HG03378 (cell line): ENCODE measurements around the gene CSF2RB.

Experiments
- ATAC-seq: cut with Tn5 transposase; IDR thresholded peaks from one replicate; pipeline ENCODE4 v1.9.1; 2021; ENCODE audit warnings: mild to moderate bottlenecking, moderate library complexity; ENCODE audit not compliant: unreplicated experiment

CSF2RB gene

DNA sequence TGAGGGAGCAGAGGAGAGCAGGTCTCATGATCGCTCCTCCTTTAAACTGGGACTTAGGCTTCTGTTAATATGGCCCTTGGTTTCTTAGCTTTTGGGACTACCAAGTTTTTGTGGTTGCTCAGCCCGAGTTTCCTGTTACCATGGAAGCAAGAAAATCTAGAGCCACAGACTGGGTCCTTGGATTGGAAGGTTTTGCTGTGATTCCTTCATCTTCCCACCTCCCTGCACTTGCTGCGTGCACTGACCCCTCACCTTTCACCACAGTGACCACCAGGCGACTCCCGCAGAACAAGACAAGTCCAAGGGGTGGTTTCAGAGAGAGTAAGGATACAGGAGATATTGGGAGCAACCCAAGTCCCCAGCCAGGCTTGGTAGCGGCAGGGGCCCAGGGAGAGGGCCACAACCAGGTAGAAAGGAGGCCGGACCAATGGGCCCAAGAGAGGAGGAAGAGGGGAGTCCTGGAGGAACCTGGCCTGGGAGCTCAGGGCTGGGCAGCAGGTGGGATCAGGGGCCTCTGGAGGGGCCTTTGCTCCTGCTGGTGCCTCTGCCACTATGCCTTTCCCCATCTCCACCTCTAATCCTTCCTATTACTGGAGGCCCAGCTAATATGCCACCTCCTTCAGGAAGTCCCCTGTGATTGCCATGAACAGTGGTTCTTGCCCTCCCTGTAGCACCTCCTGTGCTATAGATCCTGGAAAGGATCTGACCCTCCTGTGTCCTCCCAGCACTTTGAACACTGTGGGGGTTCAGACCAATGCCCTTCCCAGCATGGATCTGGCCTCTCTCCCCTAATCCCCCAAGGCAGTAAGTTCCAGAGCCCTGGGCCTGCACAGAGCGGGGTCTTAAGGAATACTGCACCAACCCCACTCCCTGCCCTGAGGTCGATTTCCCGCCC, 21.2 kb downstream of the CSF2RB start:
- no peak for ATAC-seq

DNA sequence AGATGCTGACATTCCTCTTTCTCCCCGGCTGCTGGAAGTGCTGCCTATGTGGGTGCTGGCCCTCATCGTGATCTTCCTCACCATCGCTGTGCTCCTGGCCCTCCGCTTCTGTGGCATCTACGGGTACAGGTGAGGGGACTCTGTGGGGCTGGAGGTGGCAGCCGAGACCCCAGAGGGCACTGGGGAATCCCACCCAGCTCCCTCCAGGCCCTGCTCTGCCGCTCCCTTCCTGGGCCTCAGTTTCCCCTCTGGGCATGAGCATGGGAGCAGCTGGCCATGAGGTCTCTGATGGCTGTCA, 21.8 kb downstream of the CSF2RB start:
- ATAC-seq: no peak

DNA sequence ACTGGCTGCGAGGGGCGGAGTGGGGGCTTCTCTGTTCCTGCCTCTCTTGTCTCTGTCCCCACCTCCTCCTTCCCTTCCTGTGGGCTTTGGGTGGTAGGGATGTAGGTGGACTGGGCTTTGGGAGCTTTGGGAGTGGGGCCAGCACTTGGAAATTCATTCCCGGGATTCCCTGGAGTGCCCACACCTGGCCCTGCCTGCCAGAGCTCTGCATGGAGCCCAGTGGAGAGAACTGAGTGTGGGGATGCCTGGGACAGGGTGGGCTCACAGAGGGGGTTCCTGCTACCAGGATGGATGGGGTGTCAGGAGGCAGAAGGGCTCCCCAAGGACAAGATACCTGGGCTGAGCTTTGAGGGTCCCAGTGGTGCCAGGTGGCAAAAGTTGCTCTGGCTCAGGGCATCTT, 22.3 kb downstream of the CSF2RB start:
- no peak for ATAC-seq

GRCh38 chr22:36936362-36937116, 23.1 kb downstream of the CSF2RB start:
- no peak for ATAC-seq

GRCh38 chr22:36937319-36938027, 24.0 kb downstream of the CSF2RB start:
- no peak for ATAC-seq

DNA sequence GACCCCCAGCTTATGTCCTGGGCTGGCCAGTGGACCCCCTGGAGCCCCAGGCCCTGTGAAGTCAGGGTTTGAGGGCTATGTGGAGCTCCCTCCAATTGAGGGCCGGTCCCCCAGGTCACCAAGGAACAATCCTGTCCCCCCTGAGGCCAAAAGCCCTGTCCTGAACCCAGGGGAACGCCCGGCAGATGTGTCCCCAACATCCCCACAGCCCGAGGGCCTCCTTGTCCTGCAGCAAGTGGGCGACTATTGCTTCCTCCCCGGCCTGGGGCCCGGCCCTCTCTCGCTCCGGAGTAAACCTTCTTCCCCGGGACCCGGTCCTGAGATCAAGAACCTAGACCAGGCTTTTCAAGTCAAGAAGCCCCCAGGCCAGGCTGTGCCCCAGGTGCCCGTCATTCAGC, 24.6 kb downstream of the CSF2RB start:
- no peak for ATAC-seq

- no peak for ATAC-seq
These were observed 25.5 kb downstream of the CSF2RB start for GRCh38 chr22:36938886-36939285.

GRCh38 chr22:36940676-36941075, 27.2 kb downstream of the CSF2RB start:
- no peak for ATAC-seq

DNA sequence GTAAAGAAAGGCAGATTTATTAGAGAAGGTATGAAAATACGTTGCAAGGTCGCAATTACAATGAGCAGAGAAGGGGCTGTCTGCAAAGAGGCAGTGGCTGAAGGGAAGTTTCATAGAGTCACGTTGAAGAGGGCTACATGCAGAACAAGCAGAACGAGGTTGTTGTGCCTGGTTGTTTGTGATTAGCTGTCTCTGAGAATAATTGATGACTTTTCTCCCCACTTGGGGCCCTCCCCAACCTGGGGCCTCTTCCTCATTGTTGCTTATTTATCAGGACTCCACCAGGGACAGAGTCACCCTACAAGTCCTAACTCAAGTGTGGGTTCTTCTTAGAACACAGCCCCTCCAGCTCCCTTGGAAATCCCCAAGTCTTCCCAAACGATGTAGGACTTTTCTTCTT, 29.1 kb downstream of the CSF2RB start:
- no peak for ATAC-seq

DNA sequence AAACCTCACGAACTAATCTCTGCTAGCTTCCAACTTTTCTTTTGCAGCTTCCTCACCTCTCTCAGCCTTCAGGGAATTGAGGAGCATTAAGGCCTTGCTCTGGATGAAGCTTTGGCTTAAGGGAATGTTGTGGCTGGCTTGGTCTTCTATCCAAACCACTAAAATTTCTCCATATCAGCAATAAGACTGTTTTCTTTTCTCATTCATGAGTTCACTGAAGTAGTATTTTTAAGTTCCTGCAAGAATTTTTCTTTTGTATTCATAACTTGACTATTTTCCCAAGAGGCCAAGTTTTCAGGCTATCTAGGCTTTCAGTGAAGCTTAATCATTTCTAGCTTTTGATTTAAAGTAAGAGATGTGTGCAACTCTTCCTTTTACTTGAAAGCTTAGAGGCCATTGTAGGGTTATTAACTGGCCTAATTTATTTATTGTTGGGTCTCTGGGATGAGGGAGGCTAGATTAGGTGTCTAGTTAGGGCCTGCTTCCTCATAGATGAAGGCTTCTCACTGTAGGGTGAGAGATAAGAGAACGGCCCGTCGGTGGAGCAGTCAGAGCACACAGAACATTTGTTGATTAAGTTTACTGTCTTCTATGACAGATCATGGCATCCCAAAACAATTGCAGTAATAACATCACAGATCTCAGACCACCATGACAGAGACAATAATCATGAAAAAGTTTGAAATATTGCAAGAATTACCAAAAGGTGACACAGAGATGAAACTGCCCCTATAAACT, 33.2 kb downstream of the CSF2RB start:
- no peak for ATAC-seq

DNA sequence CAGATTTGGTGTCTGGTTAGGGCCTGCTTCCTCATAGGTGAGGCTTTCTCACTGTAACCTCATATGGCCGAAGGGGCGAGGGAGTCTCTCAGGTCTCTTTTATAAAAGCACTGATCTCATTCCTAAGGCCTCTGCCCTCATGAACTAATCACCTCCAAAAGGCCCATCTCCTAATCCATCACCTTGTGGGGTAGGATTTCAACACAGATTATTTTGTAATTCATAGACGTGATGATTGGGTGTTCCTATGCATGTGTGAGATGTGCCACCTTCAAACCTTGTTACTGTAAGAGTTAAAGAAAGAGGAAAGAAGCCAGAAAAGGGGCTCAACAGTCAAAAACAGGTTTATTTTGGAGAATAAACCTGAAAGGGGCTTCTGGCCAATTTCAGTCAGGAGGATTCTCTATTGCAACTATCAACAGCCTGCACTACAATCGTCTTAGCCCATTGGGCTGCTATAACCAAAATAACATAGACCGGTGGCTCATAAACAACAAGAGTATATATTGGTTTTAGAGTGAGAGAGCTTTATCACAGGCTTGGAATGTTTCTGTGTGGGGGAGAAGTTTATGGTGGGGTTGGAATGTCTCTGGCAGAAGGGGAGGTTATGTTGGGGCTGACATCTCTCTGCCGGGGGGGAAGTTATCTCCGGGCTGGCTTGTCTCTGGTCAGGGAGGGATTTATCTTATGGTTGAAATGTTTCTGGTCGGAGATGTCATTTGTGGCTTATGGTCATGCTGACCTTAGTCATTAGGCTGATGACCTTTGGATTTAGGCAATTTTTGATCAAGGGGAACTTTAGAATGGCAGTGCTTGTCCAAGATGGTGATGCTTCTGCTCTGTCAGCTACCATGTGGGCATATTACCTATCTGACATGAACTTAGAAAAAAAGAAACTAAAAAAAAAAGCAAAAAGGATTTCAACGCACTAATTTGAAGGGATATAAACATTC, 35.1 kb downstream of the CSF2RB start:
- no peak for ATAC-seq

GRCh38 chr22:36950797-36951590, 37.6 kb downstream of the CSF2RB start:
- no peak for ATAC-seq

GRCh38 chr22:36951746-36952145, 38.3 kb downstream of the CSF2RB start:
- no peak for ATAC-seq

GRCh38 chr22:36953239-36954080, 40.0 kb downstream of the CSF2RB start:
- no peak for ATAC-seq

DNA sequence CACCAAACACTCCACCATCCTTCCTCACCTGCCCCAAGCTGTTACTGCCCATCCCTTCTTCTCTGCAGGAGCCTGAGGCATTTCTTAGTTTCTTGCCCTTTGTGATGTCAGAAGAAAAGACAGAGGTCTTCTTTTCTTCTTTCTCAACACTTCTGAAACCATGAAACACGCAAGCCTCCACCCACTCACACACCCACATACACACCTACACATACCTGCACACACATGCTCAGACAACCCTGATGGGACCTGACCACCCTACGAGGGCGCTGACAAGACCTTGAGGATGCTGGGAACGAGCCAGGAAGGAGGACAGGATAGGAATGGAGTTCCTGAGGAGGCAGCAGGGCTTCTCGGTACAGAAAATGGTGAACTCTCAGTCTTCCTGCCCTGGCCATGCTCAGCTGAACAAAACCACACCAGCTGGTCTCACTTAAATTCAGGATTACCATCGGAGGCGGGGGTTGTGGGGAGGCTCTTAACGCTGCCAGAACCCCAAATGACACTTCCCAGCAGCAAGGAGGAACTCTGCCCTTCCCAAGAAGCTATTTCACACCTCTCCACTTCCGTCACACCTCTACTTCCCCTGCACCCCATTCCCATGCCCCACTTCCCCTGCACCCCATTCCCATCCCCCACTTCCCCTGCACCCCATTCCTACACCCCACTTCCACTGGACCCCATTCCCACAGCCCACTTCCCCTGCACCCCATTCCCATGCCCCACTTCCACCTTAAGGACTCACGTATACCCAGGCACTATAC, 41.0 kb downstream of the CSF2RB start:
- ATAC-seq: no peak

DNA sequence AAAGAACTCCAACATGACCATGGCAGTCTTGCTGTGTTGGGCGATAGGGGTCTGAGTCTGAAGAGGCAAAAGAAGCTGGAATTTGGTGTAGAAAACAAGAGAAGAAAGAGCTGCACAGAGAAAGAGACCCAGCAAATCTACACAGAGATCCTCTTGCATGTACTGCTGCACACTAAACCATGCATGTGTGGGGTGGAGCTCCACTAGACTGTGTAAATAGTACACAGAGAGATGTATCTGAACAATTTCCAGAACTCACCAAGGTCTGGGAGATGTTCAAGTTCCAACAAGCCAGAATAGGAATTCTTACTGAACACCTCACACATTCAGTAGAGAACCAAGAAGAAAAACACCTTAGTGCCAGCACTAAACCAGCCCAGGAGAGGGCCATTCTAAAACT, 42.3 kb downstream of the CSF2RB start:
- ATAC-seq: no peak

GRCh38 chr22:36958366-36958765, 44.9 kb downstream of the CSF2RB start:
- ATAC-seq: no peak

DNA sequence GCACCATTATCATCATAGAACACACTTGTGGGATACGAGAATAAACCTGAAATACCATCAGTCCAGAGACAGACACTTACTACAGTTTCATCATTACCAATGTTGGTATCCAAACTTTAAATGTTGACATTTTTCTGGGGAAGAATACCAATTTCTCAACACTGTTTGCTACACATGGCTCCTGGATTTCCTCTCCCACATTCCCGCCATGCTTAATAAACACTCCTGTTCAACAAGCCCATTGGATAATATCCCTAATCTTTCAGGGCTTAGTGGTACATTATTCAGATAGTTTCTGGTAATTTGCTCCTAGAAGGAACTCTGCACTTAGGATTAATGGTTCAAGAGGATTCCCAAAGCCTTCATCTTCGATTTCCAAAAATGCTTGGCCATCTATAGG, 48.2 kb downstream of the CSF2RB start:
- ATAC-seq: no peak
